ENCODE measurements around the gene MORN1. TPM values are rescaled to one million over a fixed set of nuclear protein-coding genes. Genes with fewer than 3 reads are reported as not detected.

MORN1 gene
- total and polyA plus RNA-seq, 2 of the 4 experiments (the other 2 are of a cell fraction), result 3.0 to 4.2 TPM

- ChIA-PET CTCF (no interaction called here), POLR2A (ENCODE audit: unreplicated experiment) (no interaction called here)
- Histone ChIP-seq H4K20me1 (ENCODE audit: insufficient read depth, low read length) (no peaks in the 10 kb centered on the region), H2BK120ac (ENCODE audit: low read depth, low read length) (no peak overlapping the region), H3K27me3 (ENCODE audit: control insufficient read depth, insufficient read depth, low read length) (no peaks in the 10 kb centered on the region; the same call in 1 of the 2 replicates), H4K5ac (ENCODE audit: low read depth, low read length) (no peak overlapping the region), H4K8ac (ENCODE audit: low read depth in 2 of 2, low read length in 2 of 2) (no peak overlapping the region), H2BK20ac (ENCODE audit: low read depth, low read length) (no peak overlapping the region), H2BK5ac (ENCODE audit: low read depth, low read length, poor library complexity, severe bottlenecking) (no peak overlapping the region), H4K91ac (ENCODE audit: insufficient read depth, low read depth, low read length) (no peak overlapping the region), H3K4me3 (ENCODE audit: insufficient read depth, low read depth, low read length) (no peak overlapping the region), H3K9me3 (ENCODE audit: control insufficient read depth, insufficient read depth, low read length) (peaks cover 2% of the 10 kb centered on the region; the same call in 1 of the 2 replicates), H3K4me1 (ENCODE audit: control insufficient read depth, insufficient read depth, low read length) (no peaks in the 10 kb centered on the region), H3K14ac (replicated peaks; ENCODE audit: low read depth, low read length) (no peak overlapping the region), H3K79me1 (ENCODE audit: low read depth in 1 of 2, low read length in 2 of 2) (no peaks in the 10 kb centered on the region), H3K36me3 (ENCODE audit: control insufficient read depth, insufficient read depth, low read length) (no peaks in the 10 kb centered on the region), H3K9ac (ENCODE audit: low read depth, low read length) (no peak overlapping the region), H2AK9ac (replicated peaks; ENCODE audit: low read depth, low read length, poor library complexity) (no peak overlapping the region), H3K23ac (ENCODE audit: low read depth, low read length) (no peak overlapping the region), H3K4me2 (ENCODE audit: low read depth, low read length) (no peak overlapping the region), H2BK15ac (ENCODE audit: low read depth, low read length) (no peak overlapping the region), H2AK5ac (ENCODE audit: low read depth, low read length) (no peak overlapping the region), H3K18ac (ENCODE audit: low read depth, low read length) (no peak overlapping the region), H3K27ac (ENCODE audit: insufficient read depth, low read length) (no peak overlapping the region), H2AFZ (replicated peaks; ENCODE audit: low read length, poor library complexity) (no peak overlapping the region), H3K9me1 (ENCODE audit: insufficient read depth, low read length) (no peaks in the 10 kb centered on the region), H3K56ac (ENCODE audit: extremely low read depth, insufficient read depth, low read length) (no peak overlapping the region), H3K4ac (ENCODE audit: low read depth, low read length) (no peak overlapping the region)
- BruUV-seq (replicated peaks), result no TSS peak
- TF ChIP-seq MAFK (IDR thresholded peaks at IDR 0.05; ENCODE audit: low read depth, low read length), result no peak
- TF ChIP-seq FOS (IDR thresholded peaks at IDR 0.05; ENCODE audit: low read depth, low read length), result no peak
- ATAC-seq (ENCODE audit: low read depth) (no peak), DNase-seq (no peak)
- intact Hi-C loops (cut with micrococcal nuclease) (no loop called here), in situ Hi-C loops (cut with MboI; ENCODE audit: low sequenced_read_pairs) (no loop called here), dilution Hi-C loops (cut with HindIII; ENCODE audit: low sequenced_read_pairs, unreplicated experiment) (no loop called here)
- WGBS, 2 experiments (ENCODE audit: extremely low coverage in 2 of 2, insufficient read length in 1 of 2), result 90% methylated on average over 6 of the region's 23 CpGs; no CpG with 5 or more reads in 1 of the 2 experiments
Measured at GRCh38 chr1:2337081-2337480, 54.3 kb downstream of the MORN1 start.

Data from IMR-90 (cell line).